SK-N-SH treated with all-trans-retinoic acid at 6 μM for 48 hours (cell line): ENCODE measurements around the gene HACD4.

Source experiments
- CSDC2 ChIP-seq: fragments of 250-450 bp; sonication (Bioruptor Pico); IDR thresholded peaks from 2 replicates; pipeline ENCODE4 v1.5.0; 2020; ENCODE audit warnings: mild to moderate bottlenecking, moderate library complexity
- ESRRG ChIP-seq: fragments of 250-450 bp; sonication (Bioruptor Pico); IDR thresholded peaks from 2 replicates; pipeline ENCODE4 v1.6.1; 2021; ENCODE audit warnings: mild to moderate bottlenecking
- GLIS3 ChIP-seq: fragments of 250-450 bp; sonication (Bioruptor Pico); IDR thresholded peaks from 2 replicates; pipeline ENCODE4 v1.5.0; 2020; ENCODE audit warnings: mild to moderate bottlenecking, moderate library complexity
- PPARA ChIP-seq: fragments of 250-450 bp; sonication (Bioruptor Pico); IDR thresholded peaks from 2 replicates; pipeline ENCODE4 v1.5.0; 2020; ENCODE audit warnings: mild to moderate bottlenecking, borderline replicate concordance
- RARB ChIP-seq: fragments of 250-450 bp; sonication (Bioruptor Pico); IDR thresholded peaks from 2 replicates; pipeline ENCODE4 v1.8.0; 2021; ENCODE audit warnings: mild to moderate bottlenecking, moderate library complexity
- SNAI2 ChIP-seq: fragments of 250-450 bp; sonication (Bioruptor Pico); IDR thresholded peaks from 2 replicates; pipeline ENCODE4 v1.5.0; 2020; ENCODE audit warnings: mild to moderate bottlenecking, moderate library complexity
- TOX ChIP-seq: fragments of 250-450 bp; sonication (Bioruptor Pico); IDR thresholded peaks from 2 replicates; pipeline ENCODE4 v1.8.0; 2021; ENCODE audit warnings: mild to moderate bottlenecking, moderate library complexity, borderline replicate concordance
- ZC3H10 ChIP-seq: fragments of 250-450 bp; sonication (Bioruptor Pico); IDR thresholded peaks from 2 replicates; pipeline ENCODE4 v1.5.1; 2021; ENCODE audit warnings: mild to moderate bottlenecking, moderate library complexity
- ZFP30 ChIP-seq: fragments of 450-650 bp; formaldehyde crosslinking; IDR thresholded peaks from 2 replicates; pipeline ENCODE4 v1.5.0; 2022; ENCODE audit warnings: mild to moderate bottlenecking, moderate library complexity
- ZNF565 ChIP-seq: fragments of 450-650 bp; formaldehyde crosslinking; conservative IDR thresholded peaks from 2 replicates; pipeline ENCODE4 v1.5.0; 2020; ENCODE audit warnings: low read depth, mild to moderate bottlenecking, moderate library complexity
- ZNF70 ChIP-seq: fragments of 450-650 bp; formaldehyde crosslinking; IDR thresholded peaks from 2 replicates; pipeline ENCODE4 v1.5.0; 2020; ENCODE audit warnings: mild to moderate bottlenecking, moderate library complexity
- TF ChIP-seq, protein P1 (sequence below): fragments of 250-450 bp; sonication (Bioruptor Pico); IDR thresholded peaks from 2 replicates; pipeline ENCODE4 v1.8.0; 2020; ENCODE audit warnings: mild to moderate bottlenecking, moderate library complexity, borderline replicate concordance
- TF ChIP-seq, protein P2 (sequence below): fragments of 250-450 bp; sonication (Bioruptor Pico); IDR thresholded peaks from 2 replicates; pipeline ENCODE4 v1.8.0; 2021; ENCODE audit warnings: low read depth, mild to moderate bottlenecking, moderate library complexity, borderline replicate concordance

DNA sequence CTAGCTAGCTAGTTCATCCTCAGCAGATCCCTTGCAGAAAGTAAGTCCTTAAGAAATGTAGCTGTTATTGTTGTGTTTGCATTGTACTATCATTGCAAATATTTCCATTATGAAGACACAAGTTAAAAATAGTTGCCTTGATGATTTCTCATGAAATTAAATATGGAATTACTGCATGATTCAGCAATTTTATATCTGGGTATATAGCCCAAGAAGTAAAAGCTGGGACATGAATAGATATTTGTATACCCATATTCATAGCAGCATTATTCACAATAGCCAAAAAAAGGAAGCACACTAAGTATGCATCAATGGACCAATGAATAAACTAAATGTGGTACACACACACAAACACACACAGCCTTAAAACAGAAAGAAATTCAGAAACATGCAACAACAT, 39.5 kb upstream of the HACD4 start:
- TF ChIP-seq ZNF565 (CRISPR knock-in tag) (no peak), ZFP30 (CRISPR knock-in tag) (no peak), ZC3H10 (CRISPR knock-in tag) (no peak), ESRRG (CRISPR knock-in tag) (no peak), RARB (no peak), CSDC2 (CRISPR knock-in tag) (no peak), ZNF70 (CRISPR knock-in tag) (no peak), PPARA (CRISPR knock-in tag) (no peak), SNAI2 (CRISPR knock-in tag) (no peak), TOX (CRISPR knock-in tag) (no peak), GLIS3 (no peak)
- TF ChIP-seq, protein P1, sequence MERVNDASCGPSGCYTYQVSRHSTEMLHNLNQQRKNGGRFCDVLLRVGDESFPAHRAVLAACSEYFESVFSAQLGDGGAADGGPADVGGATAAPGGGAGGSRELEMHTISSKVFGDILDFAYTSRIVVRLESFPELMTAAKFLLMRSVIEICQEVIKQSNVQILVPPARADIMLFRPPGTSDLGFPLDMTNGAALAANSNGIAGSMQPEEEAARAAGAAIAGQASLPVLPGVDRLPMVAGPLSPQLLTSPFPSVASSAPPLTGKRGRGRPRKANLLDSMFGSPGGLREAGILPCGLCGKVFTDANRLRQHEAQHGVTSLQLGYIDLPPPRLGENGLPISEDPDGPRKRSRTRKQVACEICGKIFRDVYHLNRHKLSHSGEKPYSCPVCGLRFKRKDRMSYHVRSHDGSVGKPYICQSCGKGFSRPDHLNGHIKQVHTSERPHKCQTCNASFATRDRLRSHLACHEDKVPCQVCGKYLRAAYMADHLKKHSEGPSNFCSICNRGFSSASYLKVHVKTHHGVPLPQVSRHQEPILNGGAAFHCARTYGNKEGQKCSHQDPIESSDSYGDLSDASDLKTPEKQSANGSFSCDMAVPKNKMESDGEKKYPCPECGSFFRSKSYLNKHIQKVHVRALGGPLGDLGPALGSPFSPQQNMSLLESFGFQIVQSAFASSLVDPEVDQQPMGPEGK (CRISPR knock-in tag) = no peak
- TF ChIP-seq, protein P2, sequence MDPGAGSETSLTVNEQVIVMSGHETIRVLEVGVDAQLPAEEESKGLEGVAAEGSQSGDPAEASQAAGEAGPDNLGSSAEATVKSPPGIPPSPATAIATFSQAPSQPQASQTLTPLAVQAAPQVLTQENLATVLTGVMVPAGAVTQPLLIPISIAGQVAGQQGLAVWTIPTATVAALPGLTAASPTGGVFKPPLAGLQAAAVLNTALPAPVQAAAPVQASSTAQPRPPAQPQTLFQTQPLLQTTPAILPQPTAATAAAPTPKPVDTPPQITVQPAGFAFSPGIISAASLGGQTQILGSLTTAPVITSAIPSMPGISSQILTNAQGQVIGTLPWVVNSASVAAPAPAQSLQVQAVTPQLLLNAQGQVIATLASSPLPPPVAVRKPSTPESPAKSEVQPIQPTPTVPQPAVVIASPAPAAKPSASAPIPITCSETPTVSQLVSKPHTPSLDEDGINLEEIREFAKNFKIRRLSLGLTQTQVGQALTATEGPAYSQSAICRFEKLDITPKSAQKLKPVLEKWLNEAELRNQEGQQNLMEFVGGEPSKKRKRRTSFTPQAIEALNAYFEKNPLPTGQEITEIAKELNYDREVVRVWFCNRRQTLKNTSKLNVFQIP (CRISPR knock-in tag) = no peak
